GM12878 (cell line): ENCODE measurements around the gene FOXJ3. TPM values are rescaled to one million over a fixed set of nuclear protein-coding genes. Genes with fewer than 3 reads are reported as not detected.

Experiments
- ATAC-seq: fragments of 200-7000 bp; cut with Tn5 transposase; 3 replicates; pipeline ENCODE4 v1.9.1; 2020; ENCODE audit warnings: mild to moderate bottlenecking, moderate library complexity
- BruUV-seq: library from RNA; stranded (reverse); fragments of 400-500 nt; replicated peaks from 2 replicates; lab custom pipeline; 2021; lab: Mats Ljungman, UMichigan
- CTCF ChIA-PET: fragments of 300-600 bp; sonication (Branson Sonifier 250); formaldehyde crosslinking; extraction: SDS; loops from one replicate; lab custom pipeline; 2021; ENCODE audit warnings: inconsistent platforms; lab: Yijun Ruan, JAX
- POLR2A ChIA-PET: fragments of 350-600 bp; formaldehyde crosslinking; extraction: SDS; loops from one replicate; lab custom pipeline; 2021; ENCODE audit warnings: inconsistent platforms; lab: Charles Lee
- RAD21 ChIA-PET: fragments of 300-600 bp; sonication (Branson Sonifier 250); formaldehyde crosslinking; loops from one replicate; lab custom pipeline; 2023; ENCODE audit warnings: antibody characterized with exemption; ENCODE audit not compliant: unreplicated experiment; lab: Charles Lee
- SMC1A ChIA-PET: fragments of 300-600 bp; sonication (Branson Sonifier 250); formaldehyde crosslinking; loops from one replicate; lab custom pipeline; 2023; ENCODE audit not compliant: unreplicated experiment, uncharacterized antibody; lab: Charles Lee
- DNase-seq: peaks from one replicate; pipeline ENCODE4 v3.0.0-alpha.2; 2011; ENCODE audit warnings: low read depth, low spot score
- FAIRE-seq: peaks from 3 replicates; lab custom pipeline; 2011; peaks lifted over from hg19 to GRCh38; lab: Jason Lieb, UNC
- H2AFZ ChIP-seq: 2 replicates; pipeline ENCODE4 v1.6.0; 2011; ENCODE audit warnings: low read depth, low read length, control low read depth; ENCODE audit not compliant: control insufficient read depth
- H3K27ac ChIP-seq: 2 replicates; pipeline ENCODE4 v1.5.1; 2011; ENCODE audit warnings: control low read depth; ENCODE audit not compliant: control insufficient read depth, insufficient read depth
- H3K27me3 ChIP-seq, 2 experiments: replicated peaks in 1 of 2; 2 replicates each; pipeline versions ENCODE4 v1.6.0 to v1.6.1; 2011; ENCODE audit warnings: low read length in 1 of 2; ENCODE audit not compliant: control insufficient read depth in 2 of 2, insufficient read depth in 2 of 2
- H3K36me3 ChIP-seq, 2 experiments: 2 replicates each; pipeline ENCODE4 v1.5.1; 2011; ENCODE audit warnings: low read length in 1 of 2; ENCODE audit not compliant: control insufficient read depth in 2 of 2, insufficient read depth in 2 of 2
- H3K4me1 ChIP-seq: 2 replicates; pipeline ENCODE4 v1.6.1; 2011; ENCODE audit warnings: mild to moderate bottlenecking, low read length, moderate library complexity, mixed read lengths; ENCODE audit not compliant: control insufficient read depth, insufficient read depth
- H3K4me2 ChIP-seq: 2 replicates; pipeline ENCODE4 v1.6.0; 2011; ENCODE audit warnings: control low read depth; ENCODE audit not compliant: control insufficient read depth, insufficient read depth
- H3K4me3 ChIP-seq: fragments of 200-600 bp; sonication (generic); 2 replicates; pipeline ENCODE4 v1.5.1; 2016
- H3K79me2 ChIP-seq: 2 replicates; pipeline ENCODE4 v1.6.0; 2011; ENCODE audit warnings: low read length; ENCODE audit not compliant: control insufficient read depth, insufficient read depth
- H3K9ac ChIP-seq: 2 replicates; pipeline ENCODE4 v1.8.0; 2011; ENCODE audit warnings: low read length, control low read depth, mixed read lengths; ENCODE audit not compliant: control insufficient read depth, insufficient read depth
- H3K9me3 ChIP-seq: replicated peaks from 3 replicates; pipeline ENCODE4 v1.5.1; 2011; ENCODE audit warnings: mild to moderate bottlenecking, low read length; ENCODE audit not compliant: control insufficient read depth, insufficient read depth
- H4K20me1 ChIP-seq: 2 replicates; pipeline ENCODE4 v1.6.0; 2011; ENCODE audit not compliant: control insufficient read depth, insufficient read depth
- CTCF ChIP-seq, 3 experiments: IDR thresholded peaks in 2 of 3; conservative IDR thresholded peaks in 1 of 3; 2 replicates each; pipeline ENCODE4 v1.5.1; 2011; ENCODE audit warnings: low read depth in 3 of 3, low read length in 3 of 3, mild to moderate bottlenecking in 3 of 3, control low read depth in 2 of 3, moderate library complexity in 2 of 3, inconsistent platforms in 1 of 3, mixed read lengths in 1 of 3; ENCODE audit not compliant: control insufficient read depth in 2 of 3, insufficient read depth in 1 of 3; ENCODE audit errors: extremely low read depth in 1 of 3
- E2F8 ChIP-seq: fragments of 450-650 bp; IDR thresholded peaks from 2 replicates; pipeline ENCODE4 v1.6.1; 2018; ENCODE audit warnings: mild to moderate bottlenecking, low read depth, moderate library complexity; ENCODE audit not compliant: partially characterized antibody
- EP300 ChIP-seq, 2 experiments: fragments of 150-350 bp in 1 of 2; IDR thresholded peaks; 2 replicates each; pipeline ENCODE4 v1.6.1; 2011 to 2012; ENCODE audit warnings: low read depth in 2 of 2, low read length in 2 of 2, borderline replicate concordance in 1 of 2, improper control_type of control experiment in 1 of 2, inconsistent platforms in 1 of 2; ENCODE audit not compliant: control insufficient read depth in 1 of 2
- MXI1 ChIP-seq: fragments of 150-350 bp; IDR thresholded peaks from 2 replicates; pipeline ENCODE4 v1.6.1; 2011; ENCODE audit warnings: low read depth, mild to moderate bottlenecking, inconsistent platforms, low read length, improper control_type of control experiment
- NR2C2 ChIP-seq: IDR thresholded peaks from 2 replicates; pipeline ENCODE4 v1.6.1; 2011; ENCODE audit warnings: borderline replicate concordance, low read depth; ENCODE audit not compliant: control insufficient read depth, insufficient read length
- NRF1 ChIP-seq: conservative IDR thresholded peaks from 2 replicates; pipeline ENCODE4 v1.6.1; 2011; ENCODE audit warnings: mild to moderate bottlenecking, low read depth, low read length, improper control_type of control experiment
- POLR2A ChIP-seq: IDR thresholded peaks from 2 replicates; pipeline ENCODE4 v1.6.1; 2011; ENCODE audit warnings: low read depth, mild to moderate bottlenecking, low read length
- PRDM15 ChIP-seq: fragments of 450-650 bp; formaldehyde crosslinking; IDR thresholded peaks from 2 replicates; pipeline ENCODE4 v1.4.0; 2020; ENCODE audit warnings: mild to moderate bottlenecking, moderate library complexity
- SIX5 ChIP-seq: IDR thresholded peaks from 2 replicates; pipeline ENCODE4 v1.6.1; 2011; ENCODE audit warnings: mild to moderate bottlenecking, low read depth, low read length, moderate library complexity; ENCODE audit not compliant: severe bottlenecking
- SMAD1 ChIP-seq: fragments of 450-650 bp; IDR thresholded peaks from 2 replicates; pipeline ENCODE4 v1.6.1; 2018; ENCODE audit warnings: mild to moderate bottlenecking, low read depth; ENCODE audit not compliant: partially characterized antibody
- ZZZ3 ChIP-seq: IDR thresholded peaks from 2 replicates; pipeline ENCODE4 v1.6.1; 2011; ENCODE audit warnings: low read depth; ENCODE audit not compliant: control insufficient read depth, insufficient read length
- WGBS: methylation state at CpG from one replicate; pipeline ENCODE4 v1.1.6; 2016; ENCODE audit warnings: low lambda C conversion rate; ENCODE audit not compliant: insufficient replicate concordance, insufficient coverage; ENCODE audit errors: missing lambda C conversion rate; 5-methylcytosine and 5-hydroxymethylcytosine counted together
- in situ Hi-C: fragments of 300-500 bp; cut with MboI; formaldehyde crosslinking; loops from 9 replicates; pipeline ENCODE4 v1.14.3; 2018; ENCODE audit warnings: mixed read lengths
- intact Hi-C: fragments of 100-400 bp; cut with micrococcal nuclease; formaldehyde crosslinking; loops from one replicate; pipeline ENCODE4 v1.14.2; 2022; ENCODE audit not compliant: unreplicated experiment
- polyA plus RNA-seq, 11 experiments: library from polyadenylated mRNA; depleted of rRNA in 4 of 11; unstranded in 6 of 11; stranded (reverse) in 5 of 11; fragments of >200 nt; fragmentation: Nextera tagmentation in 4 of 11; fragmentation: Illumina TruSeq in 1 of 11; extraction: Ambion mirVana in 4 of 11; extraction: Trizol in 1 of 11; gene quantifications; 1 replicate in 1 of 11; 2 replicates in 10 of 11; pipeline versions ENCODE4 v1.2.1 to v1.2.3, GENCODE V29; 2011 to 2016; ENCODE audit warnings: inconsistent platforms in 2 of 11, missing spikeins in 2 of 11, low read depth in 1 of 11
- total RNA-seq, 4 experiments: library from RNA; depleted of rRNA in 3 of 4; stranded (reverse); fragments of >200 nt in 3 of 4; fragmentation: Illumina TruSeq in 1 of 4; extraction: Trizol in 1 of 4; gene quantifications; 2 replicates each; pipeline versions ENCODE4 v1.2.1 to v1.2.3, GENCODE V29; 2013 to 2021

Gene FOXJ3
- total and polyA plus RNA-seq, 10 of the 15 experiments (the other 5 are each of a cell fraction or from before 2014, with no cell fraction given) = 9.5 to 54.2 (median 24.7) TPM

- no peak for TF ChIP-seq CTCF (IDR thresholded peaks at IDR 0.05 in 2 of 3, conservative IDR thresholded peaks at IDR 0.05 in 1 of 3; ENCODE audit: control insufficient read depth in 2 of 3, extremely low read depth in 1 of 3, insufficient read depth in 1 of 3, low read depth in 3 of 3, low read length in 3 of 3)
- TF ChIP-seq NRF1 = no peak
- no peak for TF ChIP-seq E2F8
- TF ChIP-seq SIX5 = no peak
- TF ChIP-seq POLR2A = no peak
Observed at GRCh38 chr1:42323551-42323950, 11.5 kb downstream of the FOXJ3 start (continued).

- Histone ChIP-seq H3K27ac (no peak overlapping the region), H3K27me3 (no peaks in the 10 kb centered on the region), H3K9ac (no peak overlapping the region), H3K4me3 (no peak overlapping the region), H3K36me3 (peaks cover 0 to 3% of the 10 kb centered on the region in 2 experiments; a peak in 1 of 4 replicates), H2AFZ (no peak overlapping the region), H3K79me2 (peaks cover 92% of the 10 kb centered on the region), H3K9me3 (no peaks in the 10 kb centered on the region), H4K20me1 (peaks cover 7% of the 10 kb centered on the region; the same call in 1 of the 2 replicates), H3K4me2 (no peak overlapping the region), H3K4me1 (peaks cover 13% of the 10 kb centered on the region)
- ChIA-PET CTCF (interaction anchor here (1.0 kb wide), 1 partner anchor 11 kb away, joined by 5 read pairs; no protein-coding TSS in a partner anchor), SMC1A (no interaction called here), POLR2A (no interaction called here), RAD21 (no interaction called here)
- intact Hi-C loops (no loop called here), in situ Hi-C loops (no loop called here)
- WGBS = 0% methylated on average over 1 of the region's 1 CpG
- FAIRE-seq = no peak
- BruUV-seq = no TSS peak
- DNase-seq = no peak
- no peak for ATAC-seq
- TF ChIP-seq PRDM15 (CRISPR knock-in tag) = no peak
- TF ChIP-seq EP300 (IDR thresholded peaks at IDR 0.05; ENCODE audit: borderline replicate concordance in 1 of 2, control insufficient read depth in 1 of 2, low read depth in 2 of 2, low read length in 2 of 2) = no peak
- TF ChIP-seq ZZZ3 = no peak
- TF ChIP-seq NR2C2 = no peak
- no peak for TF ChIP-seq MXI1
- no peak for TF ChIP-seq SMAD1
Observed at GRCh38 chr1:42322577-42322976, 12.5 kb downstream of the FOXJ3 start.
